ENCODE data around the gene PEX26. TPM values are rescaled to one million over a fixed set of nuclear protein-coding genes. Genes with fewer than 3 reads are reported as not detected.
"Not testable (repeated sequence)": the region's sequence is repeated elsewhere in the genome, so short reads cannot be mapped to it uniquely, and the experiment has no call there.

The PEX26 gene
- total RNA-seq, 2 experiments from 2014 or later: 64.1 to 64.7 TPM

DNA sequence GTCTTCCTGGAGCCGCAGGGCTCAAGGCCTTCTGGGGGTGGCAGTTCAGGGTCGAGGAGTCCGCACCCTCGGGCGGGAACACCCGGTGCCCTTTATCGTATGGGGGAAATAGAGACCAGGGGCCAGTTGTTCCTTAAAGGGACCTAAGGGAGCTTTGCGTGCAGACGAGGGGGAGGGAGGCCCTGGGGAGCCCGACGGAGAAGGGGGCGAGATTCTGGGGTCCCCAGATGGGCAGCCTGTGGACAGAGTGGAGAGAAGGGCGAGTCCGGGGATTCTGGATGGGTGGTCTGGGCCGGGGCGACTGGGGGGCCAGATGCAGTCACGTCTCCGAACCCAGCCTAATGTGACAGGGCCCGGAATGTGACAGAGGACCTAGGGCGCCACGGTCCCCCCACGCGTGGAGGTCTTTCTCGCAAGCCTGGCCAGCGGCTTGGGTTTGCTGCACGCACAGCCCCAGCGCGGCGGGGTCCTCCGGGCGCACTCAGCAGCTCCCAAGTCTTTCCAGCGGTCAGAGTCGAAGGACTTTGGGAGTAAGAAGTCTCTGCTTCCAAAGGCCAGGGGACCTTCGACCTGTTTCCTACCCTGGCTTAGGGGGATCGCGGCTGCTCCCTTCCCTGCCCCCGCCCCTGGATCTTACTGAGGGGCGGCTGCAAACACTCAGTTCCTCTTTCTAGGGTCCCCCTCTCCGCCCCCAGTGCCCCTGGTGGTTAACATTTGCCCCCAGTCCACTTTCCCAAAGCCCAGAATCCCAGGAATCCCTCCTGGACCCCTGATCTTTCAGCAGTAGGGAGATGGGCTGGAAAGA, 33.4 kb downstream of the PEX26 start:
- POLR2A ChIA-PET: no interaction called here
- CTCF ChIA-PET: no interaction called here

- POLR2A ChIA-PET: no interaction called here
- CTCF ChIA-PET: no interaction called here
Observed at GRCh38 chr22:18111759-18112330, 34.1 kb downstream of the PEX26 start.

GRCh38 chr22:18112440-18112839, 34.6 kb downstream of the PEX26 start:
- ChIA-PET POLR2A (no interaction called here), CTCF (no interaction called here)

GRCh38 chr22:18113680-18114394, 36.0 kb downstream of the PEX26 start:
- ChIA-PET CTCF (no interaction called here), POLR2A (no interaction called here)

- CTCF ChIA-PET: no interaction called here
- POLR2A ChIA-PET: no interaction called here
Observed at GRCh38 chr22:18114495-18114894, 36.7 kb downstream of the PEX26 start.

GRCh38 chr22:18114976-18115652, 37.3 kb downstream of the PEX26 start:
- CTCF ChIA-PET: no interaction called here
- POLR2A ChIA-PET: no interaction called here

DNA sequence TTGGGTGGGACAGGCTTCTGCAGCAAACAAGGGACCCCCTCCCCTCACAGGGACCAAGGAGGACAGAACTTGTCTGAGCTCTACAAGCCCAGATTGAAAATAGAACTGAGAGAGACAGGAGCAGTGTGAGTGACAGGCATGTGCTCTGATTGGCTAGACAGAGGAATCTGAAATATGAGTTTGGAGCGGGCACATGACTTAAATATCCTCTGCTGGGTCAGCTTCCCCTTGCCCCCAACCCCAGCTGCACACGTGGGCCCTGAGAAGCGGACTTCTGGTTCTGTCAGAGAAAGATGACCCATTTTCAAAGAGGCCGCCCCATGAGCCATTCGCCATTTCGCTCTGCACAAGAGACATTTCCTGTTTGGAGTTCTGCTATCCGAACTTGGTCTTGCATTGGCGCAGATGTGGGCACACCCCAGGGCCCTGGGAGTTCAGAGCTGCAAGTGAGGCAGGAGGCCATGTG, 38.1 kb downstream of the PEX26 start:
- ChIA-PET POLR2A (no interaction called here), CTCF (no interaction called here)

- ChIA-PET CTCF (interaction anchor here (0.6 kb wide), 1 partner anchor 278 kb away, joined by 3 read pairs; no protein-coding TSS in a partner anchor), POLR2A (no interaction called here)
Observed at GRCh38 chr22:18116634-18117033, 38.8 kb downstream of the PEX26 start.

DNA sequence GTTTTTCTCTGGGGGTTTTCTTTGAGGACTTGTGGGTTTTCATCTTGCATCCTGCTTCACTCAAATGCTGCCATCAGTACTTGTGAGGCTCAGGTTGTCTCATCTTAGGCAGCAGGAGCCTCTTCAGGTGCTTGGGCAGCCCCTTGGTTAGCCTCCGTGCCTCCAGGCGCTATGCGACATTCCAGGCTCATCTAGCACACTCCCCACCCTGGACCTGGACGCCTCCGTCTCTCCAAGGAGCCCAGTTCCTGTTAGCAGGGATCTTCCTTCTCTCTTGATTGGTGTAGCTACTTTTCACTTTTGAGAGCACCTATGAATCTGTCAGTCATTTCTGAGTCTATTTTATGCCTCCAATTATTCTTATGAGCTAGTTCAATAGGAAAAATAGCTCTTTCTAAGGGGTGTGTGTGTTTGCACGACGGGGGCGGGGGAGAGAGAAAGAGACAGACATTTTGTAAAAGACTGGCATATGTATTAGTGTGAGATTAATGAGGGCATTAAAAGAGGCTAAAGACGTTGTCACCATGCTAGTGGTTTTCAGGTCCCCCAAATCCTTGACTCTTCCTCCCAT, 40.6 kb downstream of the PEX26 start:
- POLR2A ChIA-PET: no interaction called here
- CTCF ChIA-PET: no interaction called here

GRCh38 chr22:18119409-18120110, 41.8 kb downstream of the PEX26 start:
- POLR2A ChIA-PET: no interaction called here
- CTCF ChIA-PET: no interaction called here

DNA sequence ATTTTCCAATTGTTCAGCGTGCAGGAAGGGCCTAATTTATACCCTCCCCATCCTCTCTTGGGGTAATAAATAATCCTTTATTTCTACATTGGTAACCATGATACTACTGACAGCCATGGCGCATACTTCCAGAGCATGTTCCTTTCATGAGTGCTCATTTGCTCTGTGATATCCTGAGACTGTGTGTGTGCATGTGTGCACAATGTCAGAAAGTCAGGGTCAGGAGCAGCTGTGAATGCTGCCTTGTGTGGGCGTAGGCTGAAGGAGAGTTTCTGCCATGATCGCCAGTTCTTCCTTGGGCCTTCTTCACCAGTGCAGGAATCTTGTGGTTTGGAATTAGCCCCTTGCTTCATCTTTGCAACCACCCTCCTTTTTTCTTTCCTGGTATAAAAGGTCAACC, 43.1 kb downstream of the PEX26 start:
- POLR2A ChIA-PET: no interaction called here
- CTCF ChIA-PET: interaction anchor here (0.6 kb wide), 1 partner anchor 28 kb away, joined by 3 read pairs; no protein-coding TSS in a partner anchor

DNA sequence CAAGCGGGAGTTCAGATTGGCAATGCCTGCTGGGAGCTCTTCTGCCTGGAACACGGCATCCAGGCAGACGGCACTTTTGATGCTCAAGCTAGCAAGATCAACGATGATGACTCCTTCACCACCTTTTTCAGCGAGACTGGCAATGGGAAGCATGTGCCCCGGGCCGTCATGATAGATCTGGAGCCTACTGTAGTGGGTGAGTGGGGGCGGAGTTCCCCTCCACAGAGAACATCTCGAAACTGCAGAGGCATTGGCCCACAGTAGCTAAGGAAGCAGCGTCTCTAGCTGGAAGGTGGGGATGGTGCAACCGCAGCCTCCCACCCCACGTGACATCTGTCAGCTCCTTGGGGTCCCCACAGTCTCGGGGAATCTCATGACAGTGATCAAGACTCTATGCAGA, 43.7 kb downstream of the PEX26 start:
- POLR2A ChIA-PET: no interaction called here
- CTCF ChIA-PET: interaction anchor here (0.6 kb wide), 1 partner anchor 28 kb away, joined by 3 read pairs; no protein-coding TSS in a partner anchor

DNA sequence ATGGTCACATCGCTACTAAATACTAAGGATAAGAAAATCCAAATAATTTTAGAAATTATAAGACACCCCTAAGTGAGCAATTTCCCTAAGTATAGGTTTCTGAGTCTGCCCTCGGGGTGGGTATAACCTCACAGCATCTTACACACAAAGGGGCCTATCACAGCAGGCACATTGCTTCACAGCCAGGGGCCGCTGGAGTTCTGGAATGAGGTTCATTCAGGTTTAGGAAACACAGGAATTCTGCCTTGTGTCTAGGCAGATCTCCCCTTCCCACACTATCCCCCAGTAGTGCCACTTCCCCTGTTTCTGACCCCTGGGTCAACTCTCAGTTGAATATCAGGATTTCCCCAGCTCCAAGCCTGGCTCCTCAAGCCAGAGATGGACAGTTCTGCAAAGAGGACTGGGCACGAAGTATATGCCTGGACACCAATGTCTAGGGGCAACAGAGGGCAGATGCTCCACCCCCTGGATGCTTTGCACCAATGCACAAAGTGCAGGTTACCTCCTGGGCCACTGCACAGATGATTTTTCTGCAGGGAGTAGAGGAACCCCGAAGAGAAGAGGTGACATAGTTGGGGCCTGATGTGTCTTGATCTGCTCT, 44.3 kb downstream of the PEX26 start:
- CTCF ChIA-PET: no interaction called here
- POLR2A ChIA-PET: no interaction called here

GRCh38 chr22:18123476-18124025, 45.8 kb downstream of the PEX26 start:
- POLR2A ChIA-PET: not testable (repeated sequence)
- CTCF ChIA-PET: interaction anchor here (1.0 kb wide), 1 partner anchor 338 kb away, joined by 3 read pairs; no protein-coding TSS in a partner anchor

DNA sequence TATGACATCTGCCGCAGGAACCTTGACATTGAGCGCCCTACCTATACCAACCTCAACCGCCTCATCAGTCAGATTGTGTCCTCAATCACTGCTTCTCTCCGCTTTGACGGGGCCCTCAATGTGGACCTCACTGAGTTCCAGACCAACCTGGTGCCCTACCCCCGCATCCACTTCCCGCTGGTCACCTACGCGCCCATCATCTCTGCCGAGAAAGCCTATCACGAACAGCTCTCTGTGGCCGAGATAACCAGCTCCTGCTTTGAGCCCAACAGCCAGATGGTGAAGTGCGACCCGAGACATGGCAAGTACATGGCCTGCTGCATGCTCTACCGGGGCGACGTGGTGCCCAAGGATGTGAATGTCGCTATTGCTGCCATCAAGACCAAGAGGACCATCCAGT, 48.8 kb downstream of the PEX26 start:
- ChIA-PET POLR2A (no interaction called here), CTCF (no interaction called here)

DNA sequence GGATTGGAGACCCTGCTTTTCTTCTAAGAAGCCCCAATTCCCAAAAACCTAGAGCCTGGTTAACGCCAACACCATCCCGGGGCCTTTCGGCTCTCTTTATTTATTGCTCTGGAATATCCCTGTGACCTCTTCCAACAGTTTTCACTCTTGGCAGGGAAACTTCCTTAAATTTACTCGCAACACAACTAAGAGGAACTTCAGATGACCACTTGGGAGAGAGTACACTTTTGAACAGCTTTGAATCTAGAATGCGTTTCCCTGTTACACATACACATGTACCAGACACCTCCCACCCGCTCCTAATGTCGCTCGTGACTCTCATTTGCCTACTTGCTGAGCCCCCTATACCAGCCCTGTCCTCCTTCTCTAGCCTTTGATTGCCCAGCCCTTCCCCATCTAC, 52.2 kb downstream of the PEX26 start:
- POLR2A ChIA-PET: no interaction called here
- CTCF ChIA-PET: no interaction called here

DNA sequence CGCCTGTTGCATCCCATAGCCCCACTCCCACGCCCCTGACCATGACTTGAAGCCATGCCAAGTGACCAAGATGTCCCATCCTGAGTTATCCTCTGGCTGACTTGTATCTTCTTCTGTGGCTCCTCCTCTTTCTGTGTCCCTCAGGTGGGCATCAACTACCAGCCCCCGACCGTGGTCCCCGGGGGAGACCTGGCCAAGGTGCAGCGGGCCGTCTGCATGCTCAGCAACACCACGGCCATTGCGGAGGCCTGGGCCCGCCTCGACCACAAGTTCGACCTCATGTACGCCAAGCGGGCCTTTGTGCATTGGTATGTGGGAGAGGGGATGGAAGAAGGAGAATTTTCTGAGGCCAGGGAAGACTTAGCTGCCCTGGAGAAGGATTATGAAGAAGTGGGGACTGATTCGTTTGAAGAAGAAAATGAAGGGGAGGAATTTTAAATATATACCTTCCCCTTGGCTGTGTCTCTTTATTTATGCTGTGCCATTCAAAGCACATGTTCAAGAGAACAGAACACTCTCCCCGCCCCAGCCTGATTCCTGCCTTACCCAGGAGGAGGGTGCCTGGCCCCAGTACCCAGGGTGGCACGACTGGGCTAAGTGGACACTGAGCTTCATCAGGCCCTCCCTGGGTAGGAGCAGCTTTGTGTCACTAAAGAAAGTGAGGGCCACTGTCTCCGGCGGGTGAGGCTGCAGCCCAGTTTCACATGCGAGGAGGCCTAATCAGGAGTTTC, 53.1 kb downstream of the PEX26 start:
- ChIA-PET POLR2A (no interaction called here), CTCF (no interaction called here)

DNA sequence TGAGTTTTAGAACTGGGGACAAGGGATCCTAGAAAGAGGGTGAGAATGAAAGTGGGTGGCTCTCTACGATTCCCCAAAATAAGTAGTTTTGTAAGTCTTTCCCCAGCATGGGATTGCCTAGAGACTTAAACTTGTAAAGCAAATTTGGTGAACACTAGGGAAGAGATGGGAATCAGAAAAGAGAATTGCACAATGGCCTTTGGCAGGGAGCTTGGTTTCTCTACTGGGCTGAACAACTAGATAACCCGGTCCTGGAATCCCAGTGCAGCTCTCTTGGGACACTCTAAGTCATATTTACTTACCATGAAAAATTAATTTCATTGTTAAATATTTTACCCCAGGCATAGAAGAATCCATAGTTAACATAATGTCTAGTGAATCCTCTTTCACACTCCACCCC, 55.7 kb downstream of the PEX26 start:
- ChIA-PET CTCF (no interaction called here), POLR2A (no interaction called here)
